NCI-H2227 (cell line): ENCODE data around the gene LYZL4.

ENCODE experiments used
- DNase-seq: peaks from one replicate; lab custom pipeline; 2025; ENCODE audit not compliant: unreplicated experiment; lab: John Stamatoyannopoulos, UW

Gene LYZL4

GRCh38 chr3:42428830-42429229 is 18.4 kb upstream of the LYZL4 start:
- no peak for DNase-seq

- DNase-seq = no peak
Observed at GRCh38 chr3:42425736-42426407, 15.5 kb upstream of the LYZL4 start.

GRCh38 chr3:42424911-42425310 is 14.5 kb upstream of the LYZL4 start:
- DNase-seq = no peak

GRCh38 chr3:42421818-42422796 is 11.7 kb upstream of the LYZL4 start:
- DNase-seq = no peak

GRCh38 chr3:42419563-42419962 is 9.2 kb upstream of the LYZL4 start:
- no peak for DNase-seq

- no peak for DNase-seq
Observed at GRCh38 chr3:42412526-42413155, 2.2 kb upstream of the LYZL4 start.

GRCh38 chr3:42411429-42411828 is 1.0 kb upstream of the LYZL4 start:
- DNase-seq = no peak

- DNase-seq = no peak
Observed at GRCh38 chr3:42408156-42408555, 2.3 kb downstream of the LYZL4 start.

GRCh38 chr3:42406727-42407450 is 3.5 kb downstream of the LYZL4 start:
- no peak for DNase-seq

GRCh38 chr3:42405857-42406256 is 4.6 kb downstream of the LYZL4 start:
- no peak for DNase-seq

GRCh38 chr3:42403737-42404136 is 6.7 kb downstream of the LYZL4 start:
- no peak for DNase-seq

GRCh38 chr3:42402394-42403096 is 7.9 kb downstream of the LYZL4 start:
- no peak for DNase-seq

- no peak for DNase-seq
Observed at GRCh38 chr3:42398080-42398479, 12.3 kb downstream of the LYZL4 start.

- no peak for DNase-seq
Observed at GRCh38 chr3:42397644-42398043, 12.8 kb downstream of the LYZL4 start.

- peak; percentile 47 for DNase-seq
Observed at GRCh38 chr3:42394579-42395288, 15.7 kb downstream of the LYZL4 start.

- DNase-seq = no peak
Observed at GRCh38 chr3:42387802-42388651, 22.4 kb downstream of the LYZL4 start.

- DNase-seq = no peak
Observed at GRCh38 chr3:42381551-42382082, 28.8 kb downstream of the LYZL4 start.

GRCh38 chr3:42377681-42378080 is 32.7 kb downstream of the LYZL4 start:
- DNase-seq = no peak

GRCh38 chr3:42376344-42376798 is 34.0 kb downstream of the LYZL4 start:
- no peak for DNase-seq
